Natural killer cell (primary cell): ENCODE results near the gene GJC2. TPM values are rescaled to one million over a fixed set of nuclear protein-coding genes. Genes with fewer than 3 reads are reported as not detected.

Experiments used
- ATAC-seq, 3 donors: fragments of 150-1000 bp in 2 of 3; fragments of 200-7000 bp in 1 of 3; cut with Tn5 transposase; 1 replicate in 1 of 3; 2 replicates in 2 of 3; pipeline ENCODE4 v1.10.0; 2021; ENCODE audit warnings: mild to moderate bottlenecking in 2 of 3, moderate library complexity in 2 of 3
- DNase-seq, 2 donors: peaks; one replicate each; pipeline versions ENCODE4 v3.0.0 to v3.0.0-alpha.2; 2013 to 2021; ENCODE audit warnings: mixed read lengths in 1 of 2
- H3K27ac ChIP-seq: one replicate; pipeline ENCODE4 v1.5.1; 2013; ENCODE audit warnings: mild to moderate bottlenecking, low read length
- H3K27me3 ChIP-seq: one replicate; pipeline ENCODE4 v1.6.1; 2013; ENCODE audit warnings: low read length; ENCODE audit not compliant: control insufficient read depth, insufficient read depth
- H3K36me3 ChIP-seq: one replicate; pipeline ENCODE4 v1.6.1; 2013; ENCODE audit warnings: low read length; ENCODE audit not compliant: control insufficient read depth, insufficient read depth
- H3K4me1 ChIP-seq: one replicate; pipeline ENCODE4 v1.6.1; 2013; ENCODE audit warnings: low read length; ENCODE audit not compliant: control insufficient read depth, insufficient read depth
- H3K4me3 ChIP-seq: one replicate; pipeline ENCODE4 v1.5.1; 2013; ENCODE audit warnings: low read length
- H3K9me3 ChIP-seq: one replicate; pipeline ENCODE4 v1.6.1; 2013; ENCODE audit warnings: low read length; ENCODE audit not compliant: control insufficient read depth, insufficient read depth
- H3K27ac Mint-ChIP-seq, 2 donors: one replicate each; pipeline ENCODE4 v1.8.0; 2022; ENCODE audit warnings: mild to moderate bottlenecking in 2 of 2, mixed read lengths in 2 of 2, moderate library complexity in 1 of 2
- H3K27me3 Mint-ChIP-seq, 2 donors: one replicate each; pipeline ENCODE4 v1.8.0; 2022; ENCODE audit warnings: low read depth in 2 of 2, mixed read lengths in 2 of 2
- H3K36me3 Mint-ChIP-seq: one replicate; pipeline ENCODE4 v1.8.0; 2022; ENCODE audit warnings: mixed read lengths
- H3K4me1 Mint-ChIP-seq, 2 donors: one replicate each; pipeline ENCODE4 v1.8.0; 2022; ENCODE audit warnings: mixed read lengths in 2 of 2
- H3K4me3 Mint-ChIP-seq: one replicate; pipeline ENCODE4 v1.8.0; 2022; ENCODE audit warnings: mild to moderate bottlenecking, moderate library complexity, mixed read lengths
- H3K9me3 Mint-ChIP-seq, 2 donors: one replicate each; pipeline ENCODE4 v1.8.0; 2022; ENCODE audit warnings: mixed read lengths in 2 of 2
- WGBS: methylation state at CpG from one replicate; pipeline ENCODE4 v1.1.7; 2013; ENCODE audit warnings: missing lambda C conversion rate; ENCODE audit not compliant: insufficient coverage; 5-methylcytosine and 5-hydroxymethylcytosine counted together
- intact Hi-C: fragments of 100-400 bp; cut with micrococcal nuclease; formaldehyde crosslinking; loops from one replicate; pipeline ENCODE4 v1.14.2; 2022
- total RNA-seq, 4 donors: library from RNA; stranded (reverse); fragments of 120-200 nt in 1 of 4; gene quantifications; one replicate each; pipeline versions ENCODE4 v1.2.3 to v1.2.4, GENCODE V29; 2013 to 2022
- TF ChIP-seq, protein P1 (sequence below): fragments of 200-600 bp; IDR thresholded peaks from one replicate; pipeline ENCODE4 v1.8.0; 2022; ENCODE audit warnings: antibody characterized with exemption

GJC2 gene
- total RNA-seq, 3 donors from 2014 or later (not counting 1 experiment from before 2014, with no cell fraction given), result 1.0 to 2.2 (median 1.7) TPM

DNA sequence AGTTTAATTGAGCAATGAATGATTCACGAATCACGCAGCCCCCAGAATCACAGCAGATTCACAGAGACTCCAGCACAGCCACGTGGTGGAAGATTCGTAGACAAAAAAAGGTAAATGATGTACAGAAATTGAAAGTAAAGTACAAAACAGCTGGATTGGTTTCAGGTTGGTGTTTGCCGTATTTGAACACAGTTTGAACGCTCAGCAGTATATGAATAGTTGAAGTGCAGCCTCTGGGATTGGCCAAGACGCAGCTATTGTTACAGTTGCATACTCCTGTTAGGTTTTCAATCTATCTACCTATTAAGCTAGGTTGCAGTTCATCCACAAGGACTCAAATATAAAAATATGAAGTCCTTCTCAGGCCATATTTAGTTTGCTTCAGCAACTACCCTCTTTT lies 37.6 kb upstream of the GJC2 start:
- Mint-ChIP-seq H3K4me1 (peaks cover 11 to 19% of the 10 kb centered on the region in 2 donors), H3K27ac (no peak overlapping the region), H3K4me3 (no peak overlapping the region), H3K36me3 (no peaks in the 10 kb centered on the region), H3K27me3 (no peaks in the 10 kb centered on the region), H3K9me3 (no peaks in the 10 kb centered on the region)
- no peak for ATAC-seq
- TF ChIP-seq, protein P1, sequence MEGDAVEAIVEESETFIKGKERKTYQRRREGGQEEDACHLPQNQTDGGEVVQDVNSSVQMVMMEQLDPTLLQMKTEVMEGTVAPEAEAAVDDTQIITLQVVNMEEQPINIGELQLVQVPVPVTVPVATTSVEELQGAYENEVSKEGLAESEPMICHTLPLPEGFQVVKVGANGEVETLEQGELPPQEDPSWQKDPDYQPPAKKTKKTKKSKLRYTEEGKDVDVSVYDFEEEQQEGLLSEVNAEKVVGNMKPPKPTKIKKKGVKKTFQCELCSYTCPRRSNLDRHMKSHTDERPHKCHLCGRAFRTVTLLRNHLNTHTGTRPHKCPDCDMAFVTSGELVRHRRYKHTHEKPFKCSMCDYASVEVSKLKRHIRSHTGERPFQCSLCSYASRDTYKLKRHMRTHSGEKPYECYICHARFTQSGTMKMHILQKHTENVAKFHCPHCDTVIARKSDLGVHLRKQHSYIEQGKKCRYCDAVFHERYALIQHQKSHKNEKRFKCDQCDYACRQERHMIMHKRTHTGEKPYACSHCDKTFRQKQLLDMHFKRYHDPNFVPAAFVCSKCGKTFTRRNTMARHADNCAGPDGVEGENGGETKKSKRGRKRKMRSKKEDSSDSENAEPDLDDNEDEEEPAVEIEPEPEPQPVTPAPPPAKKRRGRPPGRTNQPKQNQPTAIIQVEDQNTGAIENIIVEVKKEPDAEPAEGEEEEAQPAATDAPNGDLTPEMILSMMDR, result no peak
- intact Hi-C loops, result no loop called here
- 90% methylated on average over 7 of the region's 7 CpGs for WGBS
- DNase-seq, result no peak
- Histone ChIP-seq H3K4me1 (peaks cover 22% of the 10 kb centered on the region), H3K27me3 (no peaks in the 10 kb centered on the region), H3K9me3 (no peaks in the 10 kb centered on the region), H3K27ac (no peak overlapping the region), H3K36me3 (peaks cover 4% of the 10 kb centered on the region), H3K4me3 (no peak overlapping the region)

DNA sequence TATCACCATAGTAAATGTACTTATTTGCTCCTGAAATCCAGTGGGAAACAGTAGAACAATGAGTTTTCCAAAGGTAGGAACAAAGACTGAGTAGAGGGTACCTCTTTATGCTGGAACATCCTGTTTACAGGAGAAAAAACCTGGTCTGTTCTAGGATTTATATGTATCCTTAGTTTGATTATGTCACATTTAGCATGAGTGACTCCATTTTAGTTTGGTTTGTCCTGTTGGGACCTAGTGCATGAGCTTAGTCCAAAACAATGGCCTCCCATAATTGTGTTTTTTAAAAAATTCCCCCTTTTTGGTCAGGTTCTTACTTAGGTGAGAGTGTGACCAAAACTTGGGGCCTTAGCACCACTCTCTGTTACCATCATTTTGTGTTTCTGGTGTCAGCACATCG lies 37.1 kb upstream of the GJC2 start:
- ATAC-seq (no peak), DNase-seq (no peak)
- H3K4me3 Mint-ChIP-seq, result no peak overlapping the region
- no peaks in the 10 kb centered on the region for H3K9me3 ChIP-seq
- peaks cover 1% of the 10 kb centered on the region for H3K36me3 ChIP-seq
- intact Hi-C loops, result no loop called here
- H3K27me3 Mint-ChIP-seq, result no peaks in the 10 kb centered on the region
- H3K27ac Mint-ChIP-seq, result no peak overlapping the region
- no CpG with 5 or more reads among the region's 1 CpG for WGBS
- H3K27me3 ChIP-seq, result no peaks in the 10 kb centered on the region
- no peak overlapping the region for H3K27ac ChIP-seq
- H3K4me1 Mint-ChIP-seq, result peaks cover 11 to 19% of the 10 kb centered on the region in 2 donors
- TF ChIP-seq, protein P1, result no peak
- no peaks in the 10 kb centered on the region for H3K36me3 Mint-ChIP-seq
- peaks cover 22% of the 10 kb centered on the region for H3K4me1 ChIP-seq
- no peaks in the 10 kb centered on the region for H3K9me3 Mint-ChIP-seq
- H3K4me3 ChIP-seq, result no peak overlapping the region

DNA sequence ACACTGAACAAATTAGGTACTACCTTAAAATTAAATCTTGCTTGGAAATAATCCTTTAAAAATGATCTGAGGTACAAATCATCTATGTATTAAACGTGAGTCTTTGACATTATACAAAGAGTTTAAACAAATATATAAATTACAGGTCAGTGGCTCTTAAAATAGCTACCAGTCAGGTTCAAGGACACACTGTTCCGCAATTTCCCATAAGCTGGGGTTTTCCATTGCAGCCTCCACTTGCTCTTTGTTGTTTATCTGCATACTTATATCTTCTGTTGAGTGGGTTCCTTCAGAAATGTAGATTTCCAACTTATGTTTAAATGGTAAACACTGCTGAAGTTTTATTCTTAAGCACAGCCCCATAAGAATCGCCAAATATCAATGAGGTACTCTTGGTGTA lies 34.9 kb upstream of the GJC2 start:
- Histone ChIP-seq H3K4me3 (no peak overlapping the region), H3K36me3 (no peaks in the 10 kb centered on the region), H3K27ac (no peak overlapping the region), H3K9me3 (no peaks in the 10 kb centered on the region), H3K27me3 (no peaks in the 10 kb centered on the region), H3K4me1 (peaks cover 5% of the 10 kb centered on the region)
- DNase-seq (no peak), ATAC-seq (no peak)
- 94% methylated on average over 2 of the region's 3 CpGs for WGBS
- intact Hi-C loops, result no loop called here
- H3K4me3 Mint-ChIP-seq, result no peak overlapping the region
- H3K27me3 Mint-ChIP-seq, result peaks cover 0 to 2% of the 10 kb centered on the region in 2 donors
- no peak overlapping the region for H3K27ac Mint-ChIP-seq
- H3K36me3 Mint-ChIP-seq, result no peaks in the 10 kb centered on the region
- H3K9me3 Mint-ChIP-seq, result no peaks in the 10 kb centered on the region
- TF ChIP-seq, protein P1, result no peak
- H3K4me1 Mint-ChIP-seq, result peaks cover 3 to 4% of the 10 kb centered on the region in 2 donors

DNA sequence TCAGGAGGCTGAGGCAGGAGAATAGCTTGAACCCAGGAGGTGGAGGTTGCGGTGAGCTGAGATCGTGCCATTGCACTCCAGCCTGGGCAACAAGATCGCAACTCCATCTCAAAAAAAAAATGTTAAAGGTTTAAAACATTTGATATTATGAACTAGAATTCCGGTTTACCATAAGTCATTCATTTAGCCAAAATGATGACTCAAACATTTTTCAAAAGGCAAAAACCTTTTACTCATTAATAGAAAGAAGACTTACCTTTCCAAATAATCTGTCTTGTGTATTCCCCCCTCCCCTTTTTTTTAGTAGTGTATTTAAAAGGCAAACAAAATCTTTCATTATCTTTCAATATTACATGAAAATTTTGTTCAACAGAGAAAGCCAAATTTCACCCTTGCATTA lies 32.4 kb upstream of the GJC2 start:
- DNase-seq, result no peak
- H3K27me3 Mint-ChIP-seq, result peaks cover 2% of the 10 kb centered on the region in 2 donors
- H3K36me3 ChIP-seq, result no peaks in the 10 kb centered on the region
- H3K27me3 ChIP-seq, result no peaks in the 10 kb centered on the region
- H3K27ac Mint-ChIP-seq, result no peak overlapping the region
- TF ChIP-seq, protein P1, result no peak
- H3K4me1 ChIP-seq, result no peaks in the 10 kb centered on the region
- no peak overlapping the region for H3K4me3 ChIP-seq
- H3K27ac ChIP-seq, result no peak overlapping the region
- H3K4me1 Mint-ChIP-seq, result peaks cover 0 to 6% of the 10 kb centered on the region in 2 donors
- no peaks in the 10 kb centered on the region for H3K9me3 Mint-ChIP-seq
- H3K36me3 Mint-ChIP-seq, result no peaks in the 10 kb centered on the region
- WGBS, result 100% methylated on average over 2 of the region's 4 CpGs
- no peak overlapping the region for H3K4me3 Mint-ChIP-seq
- intact Hi-C loops, result no loop called here
- ATAC-seq, result no peak
- H3K9me3 ChIP-seq, result no peaks in the 10 kb centered on the region
